GM23248 (cell line): Measurements from ENCODE around the gene SLC39A3. TPM values are rescaled to one million over a fixed set of nuclear protein-coding genes. Genes with fewer than 3 reads are reported as not detected.

Experiments
- DNase-seq: peaks from one replicate; pipeline ENCODE4 v3.0.0-alpha.2; 2015
- H2AFZ ChIP-seq: fragments of 200-600 bp; sonication (generic); 2 replicates; pipeline ENCODE4 v1.6.1; 2016; ENCODE audit warnings: antibody characterized with exemption
- H3F3A ChIP-seq: fragments of 200-600 bp; sonication (generic); 2 replicates; pipeline ENCODE4 v1.6.1; 2016; ENCODE audit warnings: mild to moderate bottlenecking, antibody characterized with exemption, mixed run types; ENCODE audit not compliant: insufficient read depth
- H3K27ac ChIP-seq: fragments of 200-600 bp; sonication (generic); 2 replicates; pipeline ENCODE4 v1.5.1; 2016; ENCODE audit warnings: mild to moderate bottlenecking
- H3K27me3 ChIP-seq: fragments of 200-600 bp; sonication (generic); replicated peaks from 2 replicates; pipeline ENCODE4 v1.6.1; 2016; ENCODE audit warnings: mild to moderate bottlenecking; ENCODE audit not compliant: insufficient read depth
- H3K36me3 ChIP-seq: fragments of 200-600 bp; sonication (generic); 2 replicates; pipeline ENCODE4 v1.6.1; 2016; ENCODE audit warnings: low read depth, mild to moderate bottlenecking
- H3K4me1 ChIP-seq: fragments of 200-600 bp; sonication (generic); 2 replicates; pipeline ENCODE4 v1.6.1; 2016; ENCODE audit warnings: mild to moderate bottlenecking; ENCODE audit not compliant: insufficient read depth
- H3K4me2 ChIP-seq: fragments of 200-600 bp; sonication (generic); one replicate; pipeline ENCODE4 v1.6.1; 2016; ENCODE audit warnings: mild to moderate bottlenecking; ENCODE audit not compliant: unreplicated experiment
- H3K4me3 ChIP-seq: fragments of 200-600 bp; sonication (generic); 2 replicates; pipeline ENCODE4 v1.5.1; 2016; ENCODE audit warnings: mild to moderate bottlenecking
- H3K79me2 ChIP-seq: fragments of 200-600 bp; sonication (generic); 2 replicates; pipeline ENCODE4 v1.6.1; 2016; ENCODE audit warnings: mild to moderate bottlenecking; ENCODE audit not compliant: insufficient read depth
- H3K9ac ChIP-seq: fragments of 200-600 bp; sonication (generic); 2 replicates; pipeline ENCODE4 v1.6.1; 2016; ENCODE audit warnings: mild to moderate bottlenecking
- H3K9me2 ChIP-seq: fragments of 200-600 bp; sonication (generic); 2 replicates; pipeline ENCODE4 v1.6.1; 2016; ENCODE audit warnings: mixed run types, mild to moderate bottlenecking, moderate library complexity; ENCODE audit not compliant: insufficient read depth
- H3K9me3 ChIP-seq: fragments of 200-600 bp; sonication (generic); one replicate; pipeline ENCODE4 v1.6.1; 2017; ENCODE audit warnings: low read depth
- H4K20me1 ChIP-seq: fragments of 200-600 bp; sonication (generic); 2 replicates; pipeline ENCODE4 v1.6.0; 2016; ENCODE audit not compliant: insufficient read depth
- EZH2 ChIP-seq: fragments of 200-600 bp; sonication (generic); IDR thresholded peaks from 2 replicates; pipeline ENCODE4 v1.6.1; 2018; ENCODE audit warnings: antibody characterized with exemption, mild to moderate bottlenecking; ENCODE audit not compliant: insufficient read depth, poor library complexity, severe bottlenecking
- EZH2phosphoT487 ChIP-seq: fragments of 200-600 bp; sonication (generic); IDR thresholded peaks from 2 replicates; pipeline ENCODE4 v1.6.1; 2018; ENCODE audit warnings: antibody characterized with exemption, moderate library complexity, mild to moderate bottlenecking, low read depth; ENCODE audit not compliant: insufficient read depth
- WGBS, 2 experiments: methylation state at CpG; one replicate each; pipeline ENCODE4 v1.1.6; 2015 to 2017; ENCODE audit warnings: low lambda C conversion rate in 2 of 2, low coverage in 1 of 2; ENCODE audit errors: missing lambda C conversion rate in 2 of 2; 5-methylcytosine and 5-hydroxymethylcytosine counted together
- in situ Hi-C: fragments of 300-500 bp; cut with MboI; formaldehyde crosslinking; loops from 2 replicates; pipeline ENCODE4 v1.15.0; 2020
- polyA plus RNA-seq: library from polyadenylated mRNA; unstranded; fragments of >200 nt; fragmentation: Nextera tagmentation; extraction: Ambion mirVana; gene quantifications from 2 replicates; pipeline ENCODE4 v1.2.1, GENCODE V29; 2016
- total RNA-seq: library from RNA; depleted of rRNA; stranded (reverse); fragments of >200 nt; shearing (Covaris generic); gene quantifications from 2 replicates; pipeline ENCODE4 v1.2.3, GENCODE V29; 2014

The SLC39A3 gene
- total and polyA plus RNA-seq, 2 experiments from 2014 or later, result 45.2 to 50.9 TPM

GRCh38 chr19:2731181-2731995, 8.4 kb downstream of the SLC39A3 start:
- DNase-seq, result no peak
- Histone ChIP-seq H3K9me3 (no peaks in the 10 kb centered on the region), H3F3A (no peaks in the 10 kb centered on the region), H3K4me2 (no peak overlapping the region), H3K27ac (no peak overlapping the region), H3K79me2 (no peaks in the 10 kb centered on the region), H3K27me3 (no peaks in the 10 kb centered on the region), H3K9ac (no peak overlapping the region), H2AFZ (no peak overlapping the region), H3K9me2 (no peaks in the 10 kb centered on the region), H3K4me1 (no peaks in the 10 kb centered on the region), H3K4me3 (no peak overlapping the region), H4K20me1 (no peaks in the 10 kb centered on the region), H3K36me3 (no peaks in the 10 kb centered on the region)
- TF ChIP-seq EZH2phosphoT487 (no peak), EZH2 (no peak)
- in situ Hi-C loops, result no loop called here
- whole genome bisulfite sequencing, 2 experiments, result 71 to 75% methylated on average over 35 to 40 of the region's 41 CpGs

- in situ Hi-C loops, result no loop called here
- 83 to 85% methylated on average over 26 of the region's 26 CpGs for WGBS, 2 experiments
Measured at GRCh38 chr19:2729943-2730818, 9.6 kb downstream of the SLC39A3 start.

GRCh38 chr19:2728783-2729387, 10.9 kb downstream of the SLC39A3 start:
- Histone ChIP-seq H3K9ac (no peak overlapping the region), H3K4me1 (no peaks in the 10 kb centered on the region), H3K27ac (no peak overlapping the region), H3K4me2 (no peak overlapping the region), H3K79me2 (no peaks in the 10 kb centered on the region), H3K9me2 (no peaks in the 10 kb centered on the region), H3K4me3 (no peak overlapping the region), H3F3A (no peaks in the 10 kb centered on the region), H2AFZ (no peak overlapping the region), H3K36me3 (no peaks in the 10 kb centered on the region), H3K9me3 (no peaks in the 10 kb centered on the region), H4K20me1 (no peaks in the 10 kb centered on the region), H3K27me3 (no peaks in the 10 kb centered on the region)
- no peak for DNase-seq
- WGBS, 2 experiments, result 75 to 77% methylated on average over 23 of the region's 23 CpGs
- TF ChIP-seq EZH2phosphoT487, result no peak
- in situ Hi-C loops, result no loop called here

More at GRCh38 chr19:2729943-2730818, 9.6 kb downstream of the SLC39A3 start:
- H3F3A ChIP-seq, result no peaks in the 10 kb centered on the region
- no peaks in the 10 kb centered on the region for H3K9me3 ChIP-seq
- H3K27ac ChIP-seq, result no peak overlapping the region
- H3K79me2 ChIP-seq, result no peaks in the 10 kb centered on the region
- H2AFZ ChIP-seq, result no peak overlapping the region
- no peak for TF ChIP-seq EZH2
- TF ChIP-seq EZH2phosphoT487, result no peak
- H3K9me2 ChIP-seq, result no peaks in the 10 kb centered on the region
- no peak overlapping the region for H3K4me3 ChIP-seq
- H3K4me1 ChIP-seq, result no peaks in the 10 kb centered on the region
- no peaks in the 10 kb centered on the region for H3K27me3 ChIP-seq
- H3K4me2 ChIP-seq, result no peak overlapping the region
- no peak overlapping the region for H3K9ac ChIP-seq
- H3K36me3 ChIP-seq, result no peaks in the 10 kb centered on the region
- no peak for DNase-seq
- no peaks in the 10 kb centered on the region for H4K20me1 ChIP-seq

GRCh38 chr19:2727640-2727944, 12.2 kb downstream of the SLC39A3 start:
- Histone ChIP-seq H3K9me3 (no peaks in the 10 kb centered on the region), H3K4me3 (no peak overlapping the region), H4K20me1 (no peaks in the 10 kb centered on the region), H2AFZ (no peak overlapping the region), H3K27ac (no peak overlapping the region), H3K4me2 (no peak overlapping the region), H3K36me3 (no peaks in the 10 kb centered on the region), H3F3A (no peaks in the 10 kb centered on the region), H3K4me1 (peaks cover 9% of the 10 kb centered on the region; the same call in 1 of the 2 replicates), H3K9ac (no peak overlapping the region), H3K27me3 (no peaks in the 10 kb centered on the region), H3K79me2 (no peaks in the 10 kb centered on the region), H3K9me2 (no peaks in the 10 kb centered on the region)
- no peak for TF ChIP-seq EZH2
- no peak for TF ChIP-seq EZH2phosphoT487
- WGBS, 2 experiments, result 28 to 32% methylated on average over 16 of the region's 16 CpGs
- in situ Hi-C loops, result no loop called here
- peak; percentile 74 for DNase-seq
